ENCODE results near the gene FASN. TPM values are rescaled to one million over a fixed set of nuclear protein-coding genes. Genes with fewer than 3 reads are reported as not detected.
"Not testable (repeated sequence)": the region's sequence is repeated elsewhere in the genome, so short reads cannot be mapped to it uniquely, and the experiment has no call there.

Gene FASN
- total and polyA plus RNA-seq, 2 donors (not counting 1 experiment from before 2014, with no cell fraction given): 36.8 to 242 TPM

- no peak for TF ChIP-seq EZH2 (IDR thresholded peaks at IDR 0.05; ENCODE audit: low read length, missing control alignments)
- TF ChIP-seq, protein P1, sequence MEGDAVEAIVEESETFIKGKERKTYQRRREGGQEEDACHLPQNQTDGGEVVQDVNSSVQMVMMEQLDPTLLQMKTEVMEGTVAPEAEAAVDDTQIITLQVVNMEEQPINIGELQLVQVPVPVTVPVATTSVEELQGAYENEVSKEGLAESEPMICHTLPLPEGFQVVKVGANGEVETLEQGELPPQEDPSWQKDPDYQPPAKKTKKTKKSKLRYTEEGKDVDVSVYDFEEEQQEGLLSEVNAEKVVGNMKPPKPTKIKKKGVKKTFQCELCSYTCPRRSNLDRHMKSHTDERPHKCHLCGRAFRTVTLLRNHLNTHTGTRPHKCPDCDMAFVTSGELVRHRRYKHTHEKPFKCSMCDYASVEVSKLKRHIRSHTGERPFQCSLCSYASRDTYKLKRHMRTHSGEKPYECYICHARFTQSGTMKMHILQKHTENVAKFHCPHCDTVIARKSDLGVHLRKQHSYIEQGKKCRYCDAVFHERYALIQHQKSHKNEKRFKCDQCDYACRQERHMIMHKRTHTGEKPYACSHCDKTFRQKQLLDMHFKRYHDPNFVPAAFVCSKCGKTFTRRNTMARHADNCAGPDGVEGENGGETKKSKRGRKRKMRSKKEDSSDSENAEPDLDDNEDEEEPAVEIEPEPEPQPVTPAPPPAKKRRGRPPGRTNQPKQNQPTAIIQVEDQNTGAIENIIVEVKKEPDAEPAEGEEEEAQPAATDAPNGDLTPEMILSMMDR (conservative IDR thresholded peaks at IDR 0.05 in 1 of 2, IDR thresholded peaks at IDR 0.05 in 1 of 2; ENCODE audit: low read depth in 1 of 2, low read length in 2 of 2): no peak
- Histone ChIP-seq H3K4me2 (ENCODE audit: extremely low read depth, insufficient read depth, low read length) (no peak overlapping the region), H2AFZ (ENCODE audit: low read length) (no peak overlapping the region), H3K4me3 (replicated peaks in 1 of 4; ENCODE audit: control extremely low read depth in 1 of 4, insufficient read depth in 1 of 4, low read depth in 3 of 4, low read length in 4 of 4) (no peak overlapping the region), H3K9me3 (ENCODE audit: control insufficient read depth, insufficient read depth, low read depth, low read length) (no peaks in the 10 kb centered on the region), H3K36me3 (ENCODE audit: control insufficient read depth, insufficient read depth, low read length) (no peaks in the 10 kb centered on the region), H3K79me2 (ENCODE audit: control insufficient read depth, insufficient read depth, low read length) (no peaks in the 10 kb centered on the region), H3K4me1 (ENCODE audit: control insufficient read depth, extremely low read depth, insufficient read depth, low read length) (peaks cover 3% of the 10 kb centered on the region), H4K20me1 (ENCODE audit: control insufficient read depth, extremely low read depth, insufficient read depth, low read length) (no peaks in the 10 kb centered on the region), H3K27me3 (ENCODE audit: control insufficient read depth, insufficient read depth, low read length) (no peaks in the 10 kb centered on the region), H3K27ac (ENCODE audit: insufficient read depth, low read length) (no peak overlapping the region), H3K9ac (ENCODE audit: insufficient read depth, low read length) (no peak overlapping the region)
- DNase-seq (ENCODE audit: low read depth in 2 of 2): no peak
These were observed 40.5 kb upstream of the FASN start for GRCh38 chr17:82138511-82138992.

DNA sequence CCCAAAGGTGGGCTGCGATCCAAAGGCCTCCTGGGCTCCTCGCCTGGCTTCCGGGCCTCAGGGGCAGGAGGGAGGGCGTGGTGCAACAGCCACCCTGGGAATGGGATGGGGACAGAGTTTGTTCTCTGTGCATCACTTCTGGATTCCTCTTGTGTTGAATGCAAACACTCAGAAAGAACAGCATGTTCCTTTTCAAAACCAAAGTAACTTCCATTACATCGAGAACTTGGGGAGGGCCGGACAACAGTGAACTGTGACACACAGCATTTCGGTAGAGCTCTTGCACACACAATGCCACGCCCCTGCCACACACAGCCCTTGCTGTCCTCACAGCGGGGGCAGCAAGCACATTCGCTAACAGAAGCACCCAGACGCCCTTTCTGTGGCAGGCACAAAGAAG, 36.1 kb upstream of the FASN start:
- H3K36me3 ChIP-seq (ENCODE audit: control insufficient read depth, insufficient read depth, low read length): no peaks in the 10 kb centered on the region
- no peak overlapping the region for H3K9ac ChIP-seq (ENCODE audit: insufficient read depth, low read length)
- H3K9me3 ChIP-seq (ENCODE audit: control insufficient read depth, insufficient read depth, low read depth, low read length): no peaks in the 10 kb centered on the region
- peak overlapping the region; percentile 1 for H3K27ac ChIP-seq (ENCODE audit: insufficient read depth, low read length)
- no peak overlapping the region for H2AFZ ChIP-seq (ENCODE audit: low read length)
- no peaks in the 10 kb centered on the region for H4K20me1 ChIP-seq (ENCODE audit: control insufficient read depth, extremely low read depth, insufficient read depth, low read length)
- H3K4me2 ChIP-seq (ENCODE audit: extremely low read depth, insufficient read depth, low read length): no peak overlapping the region
- no peak overlapping the region for H3K4me3 ChIP-seq (replicated peaks in 1 of 4; ENCODE audit: control extremely low read depth in 1 of 4, insufficient read depth in 1 of 4, low read depth in 3 of 4, low read length in 4 of 4)
- peaks cover 3% of the 10 kb centered on the region for H3K4me1 ChIP-seq (ENCODE audit: control insufficient read depth, extremely low read depth, insufficient read depth, low read length)
- no peak for TF ChIP-seq EZH2 (IDR thresholded peaks at IDR 0.05; ENCODE audit: low read length, missing control alignments)
- TF ChIP-seq, protein P1 (conservative IDR thresholded peaks at IDR 0.05 in 1 of 2, IDR thresholded peaks at IDR 0.05 in 1 of 2; ENCODE audit: low read depth in 1 of 2, low read length in 2 of 2): no peak
- peak in 1 of 2 donors; percentile 82 for DNase-seq (ENCODE audit: low read depth in 2 of 2)
- H3K27me3 ChIP-seq (ENCODE audit: control insufficient read depth, insufficient read depth, low read length): no peaks in the 10 kb centered on the region
- H3K79me2 ChIP-seq (ENCODE audit: control insufficient read depth, insufficient read depth, low read length): no peaks in the 10 kb centered on the region

DNA sequence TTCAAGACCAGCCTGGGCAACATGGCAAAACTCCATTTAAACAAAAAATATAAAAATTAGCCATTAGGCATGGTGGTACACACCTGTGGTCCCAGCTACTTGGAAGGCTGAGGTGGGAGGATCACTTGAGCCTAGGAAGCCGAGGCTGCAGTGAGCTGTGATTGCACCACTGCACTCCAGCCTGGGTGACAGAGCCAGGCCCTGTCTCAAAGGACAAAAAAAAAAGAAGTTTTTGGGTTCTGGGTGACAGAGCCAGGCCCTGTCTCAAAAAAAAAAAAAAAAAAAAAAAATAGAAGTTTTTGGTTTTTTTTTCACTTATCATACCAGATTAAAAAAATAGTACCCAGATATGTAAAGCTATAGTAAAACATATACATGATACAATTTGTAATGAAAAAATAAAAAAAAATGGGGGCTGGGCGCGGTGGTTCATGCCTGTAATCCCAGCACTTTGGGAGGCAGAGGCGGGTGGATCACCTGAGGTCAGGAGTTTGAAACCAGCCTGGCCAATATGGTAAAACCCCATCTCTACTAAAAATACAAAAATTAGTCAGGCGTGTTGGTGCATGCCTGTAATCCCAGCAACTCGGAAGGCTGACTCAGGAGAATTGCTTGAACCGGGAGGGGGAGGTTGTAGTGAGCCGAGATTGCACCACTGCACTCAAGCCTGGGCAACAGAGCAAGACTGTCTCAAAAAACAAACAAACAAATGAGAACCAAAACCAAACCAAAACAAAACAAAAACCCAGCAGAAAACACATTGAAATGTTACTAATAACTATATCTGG, 35.3 kb upstream of the FASN start:
- peak overlapping the region; percentile 1 for H3K27ac ChIP-seq (ENCODE audit: insufficient read depth, low read length)
- not testable (repeated sequence) for H3K79me2 ChIP-seq (ENCODE audit: control insufficient read depth, insufficient read depth, low read length); H3K9ac ChIP-seq (ENCODE audit: insufficient read depth, low read length); H3K4me2 ChIP-seq (ENCODE audit: extremely low read depth, insufficient read depth, low read length); H3K9me3 ChIP-seq (ENCODE audit: control insufficient read depth, insufficient read depth, low read depth, low read length); H3K36me3 ChIP-seq (ENCODE audit: control insufficient read depth, insufficient read depth, low read length); H3K27me3 ChIP-seq (ENCODE audit: control insufficient read depth, insufficient read depth, low read length); H2AFZ ChIP-seq (ENCODE audit: low read length); H4K20me1 ChIP-seq (ENCODE audit: control insufficient read depth, extremely low read depth, insufficient read depth, low read length); H3K4me1 ChIP-seq (ENCODE audit: control insufficient read depth, extremely low read depth, insufficient read depth, low read length); H3K4me3 ChIP-seq (replicated peaks in 1 of 4; ENCODE audit: control extremely low read depth in 1 of 4, insufficient read depth in 1 of 4, low read depth in 3 of 4, low read length in 4 of 4)
- DNase-seq (ENCODE audit: low read depth in 2 of 2): peak; percentile 65 to 84
